ENCODE results near the gene ANKRD13C. TPM values are rescaled to one million over a fixed set of nuclear protein-coding genes. Genes with fewer than 3 reads are reported as not detected.

ANKRD13C gene
- total and polyA plus RNA-seq, 2 donors (not counting 1 experiment from before 2014, with no cell fraction given): 19.4 to 30.2 TPM

DNA sequence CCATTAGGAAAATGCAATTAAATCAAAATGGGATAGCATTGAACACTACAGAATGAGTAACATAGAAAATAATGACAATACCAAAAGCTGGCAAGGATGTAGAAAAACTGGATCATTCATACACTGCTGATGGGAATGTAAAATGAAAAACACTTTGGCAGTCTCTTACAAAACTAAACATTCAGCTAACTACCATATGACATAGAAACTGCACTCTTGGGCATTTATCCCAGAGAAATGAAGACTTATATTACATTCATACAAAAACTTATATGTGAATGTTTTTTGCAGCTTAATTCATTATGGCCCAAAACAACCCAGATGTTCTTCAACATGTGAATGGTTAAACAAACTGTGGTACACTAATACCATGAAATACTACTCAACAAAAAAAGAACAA, 66.4 kb downstream of the ANKRD13C start:
- Histone ChIP-seq H2AFZ (ENCODE audit: low read length) (no peak overlapping the region), H4K20me1 (ENCODE audit: control insufficient read depth, extremely low read depth, insufficient read depth, low read length) (no peaks in the 10 kb centered on the region), H3K36me3 (ENCODE audit: control insufficient read depth, insufficient read depth, low read length) (no peaks in the 10 kb centered on the region), H3K79me2 (ENCODE audit: control insufficient read depth, insufficient read depth, low read length) (no peaks in the 10 kb centered on the region), H3K27ac (ENCODE audit: insufficient read depth, low read length) (no peak overlapping the region), H3K4me2 (ENCODE audit: extremely low read depth, insufficient read depth, low read length) (no peak overlapping the region), H3K4me1 (ENCODE audit: control insufficient read depth, extremely low read depth, insufficient read depth, low read length) (no peaks in the 10 kb centered on the region), H3K4me3 (replicated peaks in 1 of 4; ENCODE audit: control extremely low read depth in 1 of 4, insufficient read depth in 1 of 4, low read depth in 3 of 4, low read length in 4 of 4) (no peak overlapping the region), H3K9ac (ENCODE audit: insufficient read depth, low read length) (no peak overlapping the region), H3K27me3 (ENCODE audit: control insufficient read depth, insufficient read depth, low read length) (no peaks in the 10 kb centered on the region), H3K9me3 (ENCODE audit: control insufficient read depth, insufficient read depth, low read depth, low read length) (no peaks in the 10 kb centered on the region)
- DNase-seq (ENCODE audit: low read depth in 2 of 2): peak in 1 of 2 donors; percentile 57
- TF ChIP-seq EZH2 (IDR thresholded peaks at IDR 0.05; ENCODE audit: low read length, missing control alignments): no peak
- TF ChIP-seq, protein P1, sequence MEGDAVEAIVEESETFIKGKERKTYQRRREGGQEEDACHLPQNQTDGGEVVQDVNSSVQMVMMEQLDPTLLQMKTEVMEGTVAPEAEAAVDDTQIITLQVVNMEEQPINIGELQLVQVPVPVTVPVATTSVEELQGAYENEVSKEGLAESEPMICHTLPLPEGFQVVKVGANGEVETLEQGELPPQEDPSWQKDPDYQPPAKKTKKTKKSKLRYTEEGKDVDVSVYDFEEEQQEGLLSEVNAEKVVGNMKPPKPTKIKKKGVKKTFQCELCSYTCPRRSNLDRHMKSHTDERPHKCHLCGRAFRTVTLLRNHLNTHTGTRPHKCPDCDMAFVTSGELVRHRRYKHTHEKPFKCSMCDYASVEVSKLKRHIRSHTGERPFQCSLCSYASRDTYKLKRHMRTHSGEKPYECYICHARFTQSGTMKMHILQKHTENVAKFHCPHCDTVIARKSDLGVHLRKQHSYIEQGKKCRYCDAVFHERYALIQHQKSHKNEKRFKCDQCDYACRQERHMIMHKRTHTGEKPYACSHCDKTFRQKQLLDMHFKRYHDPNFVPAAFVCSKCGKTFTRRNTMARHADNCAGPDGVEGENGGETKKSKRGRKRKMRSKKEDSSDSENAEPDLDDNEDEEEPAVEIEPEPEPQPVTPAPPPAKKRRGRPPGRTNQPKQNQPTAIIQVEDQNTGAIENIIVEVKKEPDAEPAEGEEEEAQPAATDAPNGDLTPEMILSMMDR (conservative IDR thresholded peaks at IDR 0.05 in 1 of 2, IDR thresholded peaks at IDR 0.05 in 1 of 2; ENCODE audit: low read depth in 1 of 2, low read length in 2 of 2): no peak

DNA sequence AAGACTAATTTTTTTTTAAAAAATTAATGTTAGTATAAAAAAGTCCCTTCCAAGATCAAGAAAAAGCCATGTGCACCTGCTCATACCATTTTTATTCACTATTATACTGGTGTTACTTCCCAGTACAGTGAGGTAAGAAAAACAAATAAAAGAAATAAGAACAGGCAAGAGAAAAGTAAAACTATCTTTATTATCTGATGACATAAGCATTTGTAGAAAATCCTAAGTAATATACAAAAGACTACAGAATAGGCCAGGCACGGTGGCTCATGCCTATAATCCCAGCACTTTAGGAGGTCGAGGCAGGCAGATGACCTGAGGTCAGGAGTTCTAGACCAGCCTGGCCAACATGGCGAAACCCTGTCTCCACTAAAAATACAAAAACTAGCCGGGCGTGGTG, 68.1 kb downstream of the ANKRD13C start:
- Histone ChIP-seq H4K20me1 (ENCODE audit: control insufficient read depth, extremely low read depth, insufficient read depth, low read length) (no peaks in the 10 kb centered on the region), H3K9me3 (ENCODE audit: control insufficient read depth, insufficient read depth, low read depth, low read length) (no peaks in the 10 kb centered on the region), H3K9ac (ENCODE audit: insufficient read depth, low read length) (no peak overlapping the region), H3K4me2 (ENCODE audit: extremely low read depth, insufficient read depth, low read length) (no peak overlapping the region), H3K4me1 (ENCODE audit: control insufficient read depth, extremely low read depth, insufficient read depth, low read length) (no peaks in the 10 kb centered on the region), H2AFZ (ENCODE audit: low read length) (no peak overlapping the region), H3K27ac (ENCODE audit: insufficient read depth, low read length) (no peak overlapping the region), H3K36me3 (ENCODE audit: control insufficient read depth, insufficient read depth, low read length) (no peaks in the 10 kb centered on the region), H3K27me3 (ENCODE audit: control insufficient read depth, insufficient read depth, low read length) (no peaks in the 10 kb centered on the region), H3K4me3 (replicated peaks in 1 of 4; ENCODE audit: control extremely low read depth in 1 of 4, insufficient read depth in 1 of 4, low read depth in 3 of 4, low read length in 4 of 4) (no peak overlapping the region), H3K79me2 (ENCODE audit: control insufficient read depth, insufficient read depth, low read length) (no peaks in the 10 kb centered on the region)
- DNase-seq (ENCODE audit: low read depth in 2 of 2): no peak
- TF ChIP-seq, protein P1 (conservative IDR thresholded peaks at IDR 0.05 in 1 of 2, IDR thresholded peaks at IDR 0.05 in 1 of 2; ENCODE audit: low read depth in 1 of 2, low read length in 2 of 2): no peak
- no peak for TF ChIP-seq EZH2 (IDR thresholded peaks at IDR 0.05; ENCODE audit: low read length, missing control alignments)

DNA sequence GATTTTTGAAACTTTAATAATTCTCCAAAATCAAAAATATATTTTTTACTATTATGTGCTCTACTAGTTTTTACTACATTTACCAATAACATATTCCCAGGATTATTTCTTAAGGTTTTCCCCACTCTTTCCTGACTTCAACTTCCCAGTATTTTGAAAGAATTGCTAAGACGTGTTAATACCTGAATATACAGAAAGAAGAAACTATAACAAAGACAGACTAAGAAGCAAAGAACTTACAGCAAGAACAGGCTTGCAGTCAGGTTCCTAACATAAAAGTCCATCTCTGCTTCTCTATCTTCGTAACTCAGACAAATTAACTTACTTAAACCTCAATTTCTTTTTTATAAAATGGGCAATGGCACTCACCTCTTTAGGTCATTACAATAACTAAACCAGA, 70.2 kb downstream of the ANKRD13C start:
- Histone ChIP-seq H3K27ac (ENCODE audit: insufficient read depth, low read length) (no peak overlapping the region), H3K4me1 (ENCODE audit: control insufficient read depth, extremely low read depth, insufficient read depth, low read length) (no peaks in the 10 kb centered on the region), H3K9ac (ENCODE audit: insufficient read depth, low read length) (no peak overlapping the region), H3K36me3 (ENCODE audit: control insufficient read depth, insufficient read depth, low read length) (no peaks in the 10 kb centered on the region), H3K9me3 (ENCODE audit: control insufficient read depth, insufficient read depth, low read depth, low read length) (no peaks in the 10 kb centered on the region), H3K4me2 (ENCODE audit: extremely low read depth, insufficient read depth, low read length) (no peak overlapping the region), H3K4me3 (replicated peaks in 1 of 4; ENCODE audit: control extremely low read depth in 1 of 4, insufficient read depth in 1 of 4, low read depth in 3 of 4, low read length in 4 of 4) (no peak overlapping the region), H2AFZ (ENCODE audit: low read length) (no peak overlapping the region), H4K20me1 (ENCODE audit: control insufficient read depth, extremely low read depth, insufficient read depth, low read length) (no peaks in the 10 kb centered on the region), H3K27me3 (ENCODE audit: control insufficient read depth, insufficient read depth, low read length) (no peaks in the 10 kb centered on the region), H3K79me2 (ENCODE audit: control insufficient read depth, insufficient read depth, low read length) (no peaks in the 10 kb centered on the region)
- no peak for DNase-seq (ENCODE audit: low read depth in 2 of 2)
- TF ChIP-seq, protein P1 (conservative IDR thresholded peaks at IDR 0.05 in 1 of 2, IDR thresholded peaks at IDR 0.05 in 1 of 2; ENCODE audit: low read depth in 1 of 2, low read length in 2 of 2): no peak
- no peak for TF ChIP-seq EZH2 (IDR thresholded peaks at IDR 0.05; ENCODE audit: low read length, missing control alignments)

All from fibroblast of lung (primary cell).